ENCODE measurements around the gene TMEM59L. TPM values are rescaled to one million over a fixed set of nuclear protein-coding genes. Genes with fewer than 3 reads are reported as not detected.

The TMEM59L gene
- total and polyA plus RNA-seq, 2 of the 13 experiments (the other 11 are each of a cell fraction or from before 2014, with no cell fraction given): 0.97 to 5.5 TPM

GRCh38 chr19:18590273-18591272 is 22.1 kb upstream of the TMEM59L start (continued):
- TF ChIP-seq ZBTB7B (CRISPR knock-in tag; IDR thresholded peaks at IDR 0.05) (no peak), CREB1 (IDR thresholded peaks at IDR 0.05) (no peak), CREB1 (CRISPR knock-in tag; IDR thresholded peaks at IDR 0.05) (no peak), NFE2L1 (CRISPR knock-in tag; IDR thresholded peaks at IDR 0.05; ENCODE audit: borderline replicate concordance) (no peak), MAZ (IDR thresholded peaks at IDR 0.05; ENCODE audit: borderline replicate concordance, low read depth, low read length) (no peak), MAZ (CRISPR knock-in tag; IDR thresholded peaks at IDR 0.05; ENCODE audit: low read depth) (0 out of 2 replicates have a peak, but pooled peaks have one; percentile 47), FOXO1 (CRISPR knock-in tag; IDR thresholded peaks at IDR 0.05) (no peak), ELK4 (CRISPR knock-in tag; IDR thresholded peaks at IDR 0.05; ENCODE audit: borderline replicate concordance) (no peak), FOXK1 (CRISPR knock-in tag; IDR thresholded peaks at IDR 0.05; ENCODE audit: borderline replicate concordance, low read depth) (no peak), U2AF2 (IDR thresholded peaks at IDR 0.05; ENCODE audit: low read depth, low read length) (no peak), ZSCAN22 (CRISPR knock-in tag; IDR thresholded peaks at IDR 0.05) (no peak), FOSL2 (CRISPR knock-in tag; IDR thresholded peaks at IDR 0.05) (no peak), IRF9 (CRISPR knock-in tag; IDR thresholded peaks at IDR 0.05; ENCODE audit: borderline replicate concordance) (no peak), ZBTB26 (CRISPR knock-in tag; IDR thresholded peaks at IDR 0.05; ENCODE audit: borderline replicate concordance) (no peak)
- TF ChIP-seq, protein P1, sequence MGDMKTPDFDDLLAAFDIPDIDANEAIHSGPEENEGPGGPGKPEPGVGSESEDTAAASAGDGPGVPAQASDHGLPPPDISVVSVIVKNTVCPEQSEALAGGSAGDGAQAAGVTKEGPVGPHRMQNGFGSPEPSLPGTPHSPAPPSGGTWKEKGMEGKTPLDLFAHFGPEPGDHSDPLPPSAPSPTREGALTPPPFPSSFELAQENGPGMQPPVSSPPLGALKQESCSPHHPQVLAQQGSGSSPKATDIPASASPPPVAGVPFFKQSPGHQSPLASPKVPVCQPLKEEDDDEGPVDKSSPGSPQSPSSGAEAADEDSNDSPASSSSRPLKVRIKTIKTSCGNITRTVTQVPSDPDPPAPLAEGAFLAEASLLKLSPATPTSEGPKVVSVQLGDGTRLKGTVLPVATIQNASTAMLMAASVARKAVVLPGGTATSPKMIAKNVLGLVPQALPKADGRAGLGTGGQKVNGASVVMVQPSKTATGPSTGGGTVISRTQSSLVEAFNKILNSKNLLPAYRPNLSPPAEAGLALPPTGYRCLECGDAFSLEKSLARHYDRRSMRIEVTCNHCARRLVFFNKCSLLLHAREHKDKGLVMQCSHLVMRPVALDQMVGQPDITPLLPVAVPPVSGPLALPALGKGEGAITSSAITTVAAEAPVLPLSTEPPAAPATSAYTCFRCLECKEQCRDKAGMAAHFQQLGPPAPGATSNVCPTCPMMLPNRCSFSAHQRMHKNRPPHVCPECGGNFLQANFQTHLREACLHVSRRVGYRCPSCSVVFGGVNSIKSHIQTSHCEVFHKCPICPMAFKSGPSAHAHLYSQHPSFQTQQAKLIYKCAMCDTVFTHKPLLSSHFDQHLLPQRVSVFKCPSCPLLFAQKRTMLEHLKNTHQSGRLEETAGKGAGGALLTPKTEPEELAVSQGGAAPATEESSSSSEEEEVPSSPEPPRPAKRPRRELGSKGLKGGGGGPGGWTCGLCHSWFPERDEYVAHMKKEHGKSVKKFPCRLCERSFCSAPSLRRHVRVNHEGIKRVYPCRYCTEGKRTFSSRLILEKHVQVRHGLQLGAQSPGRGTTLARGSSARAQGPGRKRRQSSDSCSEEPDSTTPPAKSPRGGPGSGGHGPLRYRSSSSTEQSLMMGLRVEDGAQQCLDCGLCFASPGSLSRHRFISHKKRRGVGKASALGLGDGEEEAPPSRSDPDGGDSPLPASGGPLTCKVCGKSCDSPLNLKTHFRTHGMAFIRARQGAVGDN (CRISPR knock-in tag; IDR thresholded peaks at IDR 0.05): peak; percentile 42
- TF ChIP-seq, protein P2, sequence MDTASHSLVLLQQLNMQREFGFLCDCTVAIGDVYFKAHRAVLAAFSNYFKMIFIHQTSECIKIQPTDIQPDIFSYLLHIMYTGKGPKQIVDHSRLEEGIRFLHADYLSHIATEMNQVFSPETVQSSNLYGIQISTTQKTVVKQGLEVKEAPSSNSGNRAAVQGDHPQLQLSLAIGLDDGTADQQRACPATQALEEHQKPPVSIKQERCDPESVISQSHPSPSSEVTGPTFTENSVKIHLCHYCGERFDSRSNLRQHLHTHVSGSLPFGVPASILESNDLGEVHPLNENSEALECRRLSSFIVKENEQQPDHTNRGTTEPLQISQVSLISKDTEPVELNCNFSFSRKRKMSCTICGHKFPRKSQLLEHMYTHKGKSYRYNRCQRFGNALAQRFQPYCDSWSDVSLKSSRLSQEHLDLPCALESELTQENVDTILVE (CRISPR knock-in tag; IDR thresholded peaks at IDR 0.05): no peak
